ENCODE data around the gene PTRHD1. TPM values are rescaled to one million over a fixed set of nuclear protein-coding genes. Genes with fewer than 3 reads are reported as not detected.

PTRHD1 gene
- total and polyA plus RNA-seq, 7 donors = 16.6 to 38.3 (median 27.1) TPM

DNA sequence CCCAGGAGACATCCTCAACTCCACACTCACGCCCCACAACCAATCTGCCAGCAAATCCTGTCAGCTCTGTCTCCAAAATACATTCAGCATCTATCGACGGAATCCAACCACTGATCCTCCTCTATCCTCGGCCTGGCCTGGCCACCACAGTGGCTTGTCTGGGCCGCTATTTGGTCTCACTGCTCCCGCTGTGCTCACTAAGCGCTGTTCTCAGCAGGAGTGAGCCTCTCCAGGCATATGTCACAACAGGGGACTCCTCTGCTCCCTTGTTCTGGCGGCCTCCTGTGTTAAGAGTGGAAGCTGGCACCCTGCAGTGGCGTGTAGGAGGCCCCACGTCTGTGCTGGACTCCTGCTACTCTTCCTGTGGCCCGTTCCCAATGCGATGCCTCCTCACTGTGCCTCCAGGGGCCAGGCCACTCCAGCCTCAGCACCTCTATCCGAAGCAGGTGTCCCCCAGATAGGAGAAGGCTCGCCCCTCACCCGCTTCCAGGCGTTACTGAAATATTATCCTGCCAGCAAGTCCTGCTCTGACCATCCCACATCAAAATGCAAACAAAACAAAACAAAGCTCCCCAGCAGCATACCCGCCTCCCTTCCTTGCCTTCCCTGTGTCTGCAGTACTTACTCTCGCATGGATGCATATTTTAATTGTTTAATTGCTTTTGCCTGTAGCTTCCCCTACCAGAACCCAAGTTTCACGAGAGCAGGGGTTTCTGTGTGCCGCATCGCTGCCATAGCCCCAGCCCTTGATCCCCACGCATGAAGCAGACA is 39.9 kb upstream of the PTRHD1 start:
- peak in 1 of 2 donors; percentile 45 for DNase-seq
- no peaks in the 10 kb centered on the region for H3K9me3 ChIP-seq
- H3K4me1 ChIP-seq = no peaks in the 10 kb centered on the region
- H3K27me3 ChIP-seq (ENCODE audit: insufficient read depth in 3 of 3, low read length in 2 of 3) = no peaks in the 10 kb centered on the region
- ATAC-seq = no peak
- H3K36me3 ChIP-seq (ENCODE audit: insufficient read depth in 1 of 2, low read depth in 1 of 2) = no peaks in the 10 kb centered on the region
- no peak overlapping the region for H3K4me3 ChIP-seq
- intact Hi-C loops (cut with DNase I) = no loop called here
- H3K27ac ChIP-seq = no peak overlapping the region
- TF ChIP-seq, protein P1, sequence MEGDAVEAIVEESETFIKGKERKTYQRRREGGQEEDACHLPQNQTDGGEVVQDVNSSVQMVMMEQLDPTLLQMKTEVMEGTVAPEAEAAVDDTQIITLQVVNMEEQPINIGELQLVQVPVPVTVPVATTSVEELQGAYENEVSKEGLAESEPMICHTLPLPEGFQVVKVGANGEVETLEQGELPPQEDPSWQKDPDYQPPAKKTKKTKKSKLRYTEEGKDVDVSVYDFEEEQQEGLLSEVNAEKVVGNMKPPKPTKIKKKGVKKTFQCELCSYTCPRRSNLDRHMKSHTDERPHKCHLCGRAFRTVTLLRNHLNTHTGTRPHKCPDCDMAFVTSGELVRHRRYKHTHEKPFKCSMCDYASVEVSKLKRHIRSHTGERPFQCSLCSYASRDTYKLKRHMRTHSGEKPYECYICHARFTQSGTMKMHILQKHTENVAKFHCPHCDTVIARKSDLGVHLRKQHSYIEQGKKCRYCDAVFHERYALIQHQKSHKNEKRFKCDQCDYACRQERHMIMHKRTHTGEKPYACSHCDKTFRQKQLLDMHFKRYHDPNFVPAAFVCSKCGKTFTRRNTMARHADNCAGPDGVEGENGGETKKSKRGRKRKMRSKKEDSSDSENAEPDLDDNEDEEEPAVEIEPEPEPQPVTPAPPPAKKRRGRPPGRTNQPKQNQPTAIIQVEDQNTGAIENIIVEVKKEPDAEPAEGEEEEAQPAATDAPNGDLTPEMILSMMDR (IDR thresholded peaks at IDR 0.05) = no peak
- WGBS, 3 donors = 86 to 89% (median 89%) methylated on average over 22 of the region's 22 CpGs

DNA sequence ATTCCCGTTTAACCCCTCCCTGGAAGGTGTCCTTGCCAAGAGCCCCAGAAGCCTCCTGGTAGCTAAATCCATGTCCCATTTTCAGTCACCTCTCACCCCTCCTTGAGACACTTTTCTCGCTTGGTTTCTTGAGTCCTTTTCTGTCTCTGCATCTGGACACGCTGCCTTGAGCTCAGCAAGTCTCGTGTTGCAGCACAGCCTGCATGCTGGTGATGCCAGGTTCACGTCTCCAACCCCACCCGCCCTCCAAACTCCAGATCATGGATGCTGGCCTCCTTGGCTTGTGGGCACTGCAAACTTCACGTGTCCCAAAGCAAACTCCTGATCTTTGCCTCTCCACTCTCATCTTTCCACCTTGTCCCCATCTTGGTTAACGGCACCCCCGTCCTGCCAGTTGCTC is 39.3 kb upstream of the PTRHD1 start:
- intact Hi-C loops (cut with DNase I) = no loop called here
- Histone ChIP-seq H3K4me1 (peaks cover under 1% of the 10 kb centered on the region), H3K4me3 (no peak overlapping the region), H3K27me3 (ENCODE audit: insufficient read depth in 3 of 3, low read length in 2 of 3) (no peaks in the 10 kb centered on the region), H3K36me3 (ENCODE audit: insufficient read depth in 1 of 2, low read depth in 1 of 2) (no peaks in the 10 kb centered on the region), H3K27ac (no peak overlapping the region), H3K9me3 (no peaks in the 10 kb centered on the region)
- no peak for ATAC-seq
- WGBS, 3 donors = 49 to 54% (median 53%) methylated on average over 9 of the region's 9 CpGs
- DNase-seq = peak in 1 of 2 donors; percentile 41
- TF ChIP-seq, protein P1 (IDR thresholded peaks at IDR 0.05) = no peak

DNA sequence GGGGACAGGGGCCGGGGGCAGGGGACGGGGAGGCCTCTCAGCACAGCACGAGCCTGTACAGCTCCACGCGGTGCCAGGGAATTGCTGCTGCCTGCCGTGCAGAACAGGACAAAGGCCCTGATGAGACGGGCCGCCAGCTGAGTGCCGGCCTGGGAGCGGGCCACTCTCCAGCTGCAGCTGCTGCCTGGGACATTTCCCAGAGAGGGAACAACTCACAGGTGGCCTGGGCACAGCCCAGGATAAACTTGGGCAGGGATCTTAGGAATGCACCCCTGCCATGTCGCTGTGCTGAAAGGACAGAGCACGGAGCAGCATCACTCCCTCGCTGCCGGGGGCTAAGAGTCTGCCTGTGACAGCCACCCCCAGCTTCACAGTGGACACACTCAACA is 38.9 kb upstream of the PTRHD1 start:
- no peak overlapping the region for H3K4me3 ChIP-seq
- DNase-seq (peak in 1 of 2 donors; percentile 80), ATAC-seq (peak; percentile 74 to 85 (median 76))
- no peaks in the 10 kb centered on the region for H3K9me3 ChIP-seq
- no peaks in the 10 kb centered on the region for H3K36me3 ChIP-seq (ENCODE audit: insufficient read depth in 1 of 2, low read depth in 1 of 2)
- intact Hi-C loops (cut with DNase I) = no loop called here
- WGBS, 3 donors = 10 to 35% (median 20%) methylated on average over 13 to 14 of the region's 14 CpGs
- peaks cover 5% of the 10 kb centered on the region for H3K4me1 ChIP-seq
- H3K27me3 ChIP-seq (ENCODE audit: insufficient read depth in 3 of 3, low read length in 2 of 3) = no peaks in the 10 kb centered on the region
- H3K27ac ChIP-seq = no peak overlapping the region
- TF ChIP-seq, protein P1 (IDR thresholded peaks at IDR 0.05) = no peak

DNA sequence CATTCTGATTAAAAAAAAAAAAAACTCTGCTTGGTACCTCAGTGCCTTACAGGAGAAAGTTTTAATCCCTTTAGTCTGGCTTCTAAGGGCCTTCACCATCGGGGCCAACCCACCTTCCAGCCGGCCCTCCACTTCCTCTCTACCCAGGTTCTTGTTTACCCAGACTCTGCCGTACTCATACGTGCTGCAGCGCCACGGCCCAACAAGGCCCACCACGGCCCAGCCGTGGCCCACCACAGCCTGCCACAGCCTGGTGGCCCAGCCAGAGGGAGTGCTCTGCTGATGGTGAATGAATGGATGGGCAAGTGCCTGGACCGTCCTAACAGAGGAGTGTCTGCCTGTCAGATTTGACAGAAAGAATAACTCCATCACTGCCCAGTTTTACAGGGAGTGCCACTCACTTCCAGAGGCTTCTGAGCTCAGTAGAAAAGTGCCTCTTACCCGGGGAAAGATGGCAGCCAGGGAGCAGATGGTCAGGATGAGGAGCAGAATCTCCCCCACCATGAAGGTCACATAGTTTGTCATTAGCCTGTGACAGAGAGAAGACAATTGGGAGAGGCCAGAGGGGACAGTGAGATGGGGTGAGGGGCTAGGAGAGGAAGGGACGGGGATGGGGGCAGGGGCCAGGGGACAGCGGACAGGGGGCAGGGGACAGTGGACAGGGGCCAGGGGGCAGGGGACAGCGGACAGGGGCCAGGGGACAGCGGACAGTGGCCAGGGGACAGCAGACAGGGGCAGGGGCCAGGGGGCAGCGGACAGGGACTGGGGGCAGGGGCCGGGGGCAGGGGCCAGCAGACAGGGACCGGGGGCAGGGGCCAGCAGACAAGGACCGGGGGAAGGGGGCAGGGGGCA is 38.3 kb upstream of the PTRHD1 start:
- Histone ChIP-seq H3K36me3 (ENCODE audit: insufficient read depth in 1 of 2, low read depth in 1 of 2) (no peaks in the 10 kb centered on the region), H3K4me3 (no peak overlapping the region), H3K9me3 (no peaks in the 10 kb centered on the region), H3K4me1 (peaks cover 5% of the 10 kb centered on the region), H3K27ac (no peak overlapping the region), H3K27me3 (ENCODE audit: insufficient read depth in 3 of 3, low read length in 2 of 3) (no peaks in the 10 kb centered on the region)
- ATAC-seq = peak in 1 of 4 donors; percentile 9
- 73 to 85% (median 82%) methylated on average over 13 to 18 of the region's 18 CpGs for WGBS, 3 donors
- TF ChIP-seq, protein P1 (IDR thresholded peaks at IDR 0.05) = no peak
- intact Hi-C loops (cut with DNase I) = no loop called here
- peak in 1 of 2 donors; percentile 28 for DNase-seq
